HEK293 (cell line): ENCODE measurements around the gene ADIG.
A peak's percentile ranks its signal among the peaks of the same experiment; 100 is the strongest.

ENCODE experiments used
- CTCF ChIA-PET: fragments of 350-600 bp; formaldehyde crosslinking; extraction: SDS; loops from one replicate; lab custom pipeline; 2021; ENCODE audit warnings: antibody characterized with exemption; lab: Yijun Ruan, JAX
- POLR2A ChIA-PET: fragments of 300-600 bp; formaldehyde crosslinking; extraction: SDS; loops from one replicate; lab custom pipeline; 2020; ENCODE audit warnings: antibody characterized with exemption, inconsistent platforms; lab: Yijun Ruan, JAX
- H3K27ac ChIP-seq: fragments of 200-500 bp; sonication (Bioruptor generic); 2 replicates; pipeline ENCODE4 v1.5.1; 2014; ENCODE audit warnings: low read depth, low read length, control low read depth, inconsistent platforms; ENCODE audit errors: extremely low read depth
- H3K36me3 ChIP-seq, 2 experiments: fragments of 200-500 bp in 1 of 2; sonication (Bioruptor generic) in 1 of 2; 1 replicate in 1 of 2; 2 replicates in 1 of 2; pipeline ENCODE4 v1.5.1; 2014 to 2017; ENCODE audit warnings: inconsistent platforms in 2 of 2, low read length in 2 of 2; ENCODE audit not compliant: control insufficient read depth in 2 of 2, insufficient read depth in 1 of 2
- H3K4me1 ChIP-seq: fragments of 200-500 bp; sonication (Bioruptor generic); 2 replicates; pipeline ENCODE4 v1.5.1; 2014; ENCODE audit warnings: mild to moderate bottlenecking, low read length, inconsistent platforms; ENCODE audit not compliant: control insufficient read depth, insufficient read depth
- H3K4me3 ChIP-seq: 2 replicates; pipeline ENCODE4 v1.5.1; 2011; ENCODE audit warnings: low read depth, mild to moderate bottlenecking, control low read depth, low read length, moderate library complexity
- H3K9me3 ChIP-seq: fragments of 200-500 bp; sonication (Bioruptor generic); 2 replicates; pipeline ENCODE4 v1.5.1; 2014; ENCODE audit warnings: low read depth, low read length, inconsistent platforms; ENCODE audit not compliant: control insufficient read depth, insufficient read depth
- GLIS1 ChIP-seq: fragments of 450-650 bp; formaldehyde crosslinking; IDR thresholded peaks from 2 replicates; pipeline ENCODE4 v1.5.1; 2016; ENCODE audit warnings: missing biosample characterization, missing genetic modification characterization
- GLIS2 ChIP-seq: fragments of 450-650 bp; formaldehyde crosslinking; IDR thresholded peaks from 2 replicates; pipeline ENCODE4 v1.5.1; 2016; ENCODE audit warnings: missing biosample characterization, missing genetic modification characterization
- ZEB2 ChIP-seq: fragments of 450-650 bp; formaldehyde crosslinking; IDR thresholded peaks from 2 replicates; pipeline ENCODE4 v1.5.1; 2016; ENCODE audit warnings: missing biosample characterization, missing genetic modification characterization
- ZNF311 ChIP-seq: fragments of 450-650 bp; formaldehyde crosslinking; IDR thresholded peaks from 2 replicates; pipeline ENCODE4 v1.5.1; 2017; ENCODE audit warnings: missing biosample characterization, missing genetic modification characterization, borderline replicate concordance
- ZNF350 ChIP-seq: fragments of 450-650 bp; formaldehyde crosslinking; IDR thresholded peaks from 2 replicates; pipeline ENCODE4 v1.5.0; 2017; ENCODE audit warnings: missing biosample characterization, mild to moderate bottlenecking, missing genetic modification characterization
- ZNF548 ChIP-seq: fragments of 450-650 bp; formaldehyde crosslinking; IDR thresholded peaks from 2 replicates; pipeline ENCODE4 v1.5.1; 2016; ENCODE audit warnings: missing biosample characterization, missing genetic modification characterization
- TF ChIP-seq, protein P1 (sequence below): fragments of 450-650 bp; formaldehyde crosslinking; IDR thresholded peaks from 2 replicates; pipeline ENCODE4 v1.5.1; 2017; ENCODE audit warnings: missing biosample characterization, missing genetic modification characterization
- TF ChIP-seq, protein P2 (sequence below): fragments of 450-650 bp; formaldehyde crosslinking; IDR thresholded peaks from 2 replicates; pipeline ENCODE4 v1.5.1; 2016; ENCODE audit warnings: missing biosample characterization, missing genetic modification characterization
- TF ChIP-seq, protein P3 (sequence below): fragments of 450-650 bp; formaldehyde crosslinking; IDR thresholded peaks from 2 replicates; pipeline ENCODE4 v1.5.1; 2016; ENCODE audit warnings: missing biosample characterization, missing genetic modification characterization, borderline replicate concordance
- TF ChIP-seq, protein P4 (sequence below): fragments of 450-650 bp; formaldehyde crosslinking; IDR thresholded peaks from 2 replicates; pipeline ENCODE4 v1.5.1; 2017; ENCODE audit warnings: missing biosample characterization, missing genetic modification characterization
- TF ChIP-seq, protein P5 (sequence below): fragments of 450-650 bp; formaldehyde crosslinking; IDR thresholded peaks from 2 replicates; pipeline ENCODE4 v1.5.1; 2016; ENCODE audit warnings: missing biosample characterization, missing genetic modification characterization
- TF ChIP-seq, protein P6 (sequence below): fragments of 450-650 bp; formaldehyde crosslinking; conservative IDR thresholded peaks from 2 replicates; pipeline ENCODE4 v1.5.1; 2016; ENCODE audit warnings: low read depth, missing biosample characterization, missing genetic modification characterization

Gene ADIG

DNA sequence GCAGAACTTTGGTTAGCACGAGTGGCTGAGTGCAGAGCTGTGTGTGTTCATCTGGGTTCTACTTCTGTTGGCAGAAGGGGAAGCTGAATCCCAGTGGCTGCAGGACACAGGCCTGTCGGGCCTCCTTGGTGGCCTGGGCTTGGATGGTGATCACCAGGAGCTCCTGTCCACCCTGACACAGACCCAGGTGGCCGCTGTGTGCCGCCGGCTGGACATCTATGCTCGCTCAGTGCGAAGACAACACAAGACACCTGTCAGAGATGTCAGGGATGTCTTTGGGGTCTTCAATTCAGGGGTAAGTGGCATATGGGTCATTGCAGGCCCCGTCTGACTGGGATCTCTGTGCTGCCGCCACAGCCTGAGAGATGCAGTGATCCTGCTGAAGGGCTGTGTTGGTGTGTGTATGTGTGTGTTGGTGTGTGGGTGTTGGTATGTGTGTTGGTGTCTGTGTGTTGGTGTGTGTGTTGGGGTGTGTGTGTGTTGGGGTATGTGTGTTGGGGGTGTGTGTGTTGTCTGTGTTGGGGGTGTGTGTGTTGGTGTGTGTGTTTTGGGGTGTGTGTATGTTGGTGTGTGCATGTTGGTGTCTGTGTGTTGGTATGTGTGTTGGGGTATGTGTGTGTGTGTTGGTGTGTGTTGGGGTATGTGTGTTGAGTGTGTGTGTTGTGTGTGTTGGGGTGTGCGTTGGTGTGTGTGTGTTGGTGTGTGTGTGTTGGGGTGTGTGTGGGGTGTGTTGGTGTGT, 46.1 kb downstream of the ADIG start (continued):
- TF ChIP-seq, protein P1, sequence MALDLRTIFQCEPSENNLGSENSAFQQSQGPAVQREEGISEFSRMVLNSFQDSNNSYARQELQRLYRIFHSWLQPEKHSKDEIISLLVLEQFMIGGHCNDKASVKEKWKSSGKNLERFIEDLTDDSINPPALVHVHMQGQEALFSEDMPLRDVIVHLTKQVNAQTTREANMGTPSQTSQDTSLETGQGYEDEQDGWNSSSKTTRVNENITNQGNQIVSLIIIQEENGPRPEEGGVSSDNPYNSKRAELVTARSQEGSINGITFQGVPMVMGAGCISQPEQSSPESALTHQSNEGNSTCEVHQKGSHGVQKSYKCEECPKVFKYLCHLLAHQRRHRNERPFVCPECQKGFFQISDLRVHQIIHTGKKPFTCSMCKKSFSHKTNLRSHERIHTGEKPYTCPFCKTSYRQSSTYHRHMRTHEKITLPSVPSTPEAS (tag by site-specific recombination) = peak; percentile 66
- TF ChIP-seq GLIS2 (tag by site-specific recombination) (no peak), ZNF311 (tag by site-specific recombination) (no peak), ZNF548 (tag by site-specific recombination) (no peak), GLIS1 (tag by site-specific recombination) (no peak)
- TF ChIP-seq, protein P2, sequence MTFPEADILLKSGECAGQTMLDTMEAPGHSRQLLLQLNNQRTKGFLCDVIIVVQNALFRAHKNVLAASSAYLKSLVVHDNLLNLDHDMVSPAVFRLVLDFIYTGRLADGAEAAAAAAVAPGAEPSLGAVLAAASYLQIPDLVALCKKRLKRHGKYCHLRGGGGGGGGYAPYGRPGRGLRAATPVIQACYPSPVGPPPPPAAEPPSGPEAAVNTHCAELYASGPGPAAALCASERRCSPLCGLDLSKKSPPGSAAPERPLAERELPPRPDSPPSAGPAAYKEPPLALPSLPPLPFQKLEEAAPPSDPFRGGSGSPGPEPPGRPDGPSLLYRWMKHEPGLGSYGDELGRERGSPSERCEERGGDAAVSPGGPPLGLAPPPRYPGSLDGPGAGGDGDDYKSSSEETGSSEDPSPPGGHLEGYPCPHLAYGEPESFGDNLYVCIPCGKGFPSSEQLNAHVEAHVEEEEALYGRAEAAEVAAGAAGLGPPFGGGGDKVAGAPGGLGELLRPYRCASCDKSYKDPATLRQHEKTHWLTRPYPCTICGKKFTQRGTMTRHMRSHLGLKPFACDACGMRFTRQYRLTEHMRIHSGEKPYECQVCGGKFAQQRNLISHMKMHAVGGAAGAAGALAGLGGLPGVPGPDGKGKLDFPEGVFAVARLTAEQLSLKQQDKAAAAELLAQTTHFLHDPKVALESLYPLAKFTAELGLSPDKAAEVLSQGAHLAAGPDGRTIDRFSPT (tag by site-specific recombination) = no peak

GRCh38 chr20:38628580-38629470, 47.8 kb downstream of the ADIG start:
- Histone ChIP-seq H3K27ac (no peak overlapping the region), H3K9me3 (no peaks in the 10 kb centered on the region), H3K4me3 (no peak overlapping the region), H3K4me1 (no peaks in the 10 kb centered on the region), H3K36me3 (no peaks in the 10 kb centered on the region)
- TF ChIP-seq, protein P3, sequence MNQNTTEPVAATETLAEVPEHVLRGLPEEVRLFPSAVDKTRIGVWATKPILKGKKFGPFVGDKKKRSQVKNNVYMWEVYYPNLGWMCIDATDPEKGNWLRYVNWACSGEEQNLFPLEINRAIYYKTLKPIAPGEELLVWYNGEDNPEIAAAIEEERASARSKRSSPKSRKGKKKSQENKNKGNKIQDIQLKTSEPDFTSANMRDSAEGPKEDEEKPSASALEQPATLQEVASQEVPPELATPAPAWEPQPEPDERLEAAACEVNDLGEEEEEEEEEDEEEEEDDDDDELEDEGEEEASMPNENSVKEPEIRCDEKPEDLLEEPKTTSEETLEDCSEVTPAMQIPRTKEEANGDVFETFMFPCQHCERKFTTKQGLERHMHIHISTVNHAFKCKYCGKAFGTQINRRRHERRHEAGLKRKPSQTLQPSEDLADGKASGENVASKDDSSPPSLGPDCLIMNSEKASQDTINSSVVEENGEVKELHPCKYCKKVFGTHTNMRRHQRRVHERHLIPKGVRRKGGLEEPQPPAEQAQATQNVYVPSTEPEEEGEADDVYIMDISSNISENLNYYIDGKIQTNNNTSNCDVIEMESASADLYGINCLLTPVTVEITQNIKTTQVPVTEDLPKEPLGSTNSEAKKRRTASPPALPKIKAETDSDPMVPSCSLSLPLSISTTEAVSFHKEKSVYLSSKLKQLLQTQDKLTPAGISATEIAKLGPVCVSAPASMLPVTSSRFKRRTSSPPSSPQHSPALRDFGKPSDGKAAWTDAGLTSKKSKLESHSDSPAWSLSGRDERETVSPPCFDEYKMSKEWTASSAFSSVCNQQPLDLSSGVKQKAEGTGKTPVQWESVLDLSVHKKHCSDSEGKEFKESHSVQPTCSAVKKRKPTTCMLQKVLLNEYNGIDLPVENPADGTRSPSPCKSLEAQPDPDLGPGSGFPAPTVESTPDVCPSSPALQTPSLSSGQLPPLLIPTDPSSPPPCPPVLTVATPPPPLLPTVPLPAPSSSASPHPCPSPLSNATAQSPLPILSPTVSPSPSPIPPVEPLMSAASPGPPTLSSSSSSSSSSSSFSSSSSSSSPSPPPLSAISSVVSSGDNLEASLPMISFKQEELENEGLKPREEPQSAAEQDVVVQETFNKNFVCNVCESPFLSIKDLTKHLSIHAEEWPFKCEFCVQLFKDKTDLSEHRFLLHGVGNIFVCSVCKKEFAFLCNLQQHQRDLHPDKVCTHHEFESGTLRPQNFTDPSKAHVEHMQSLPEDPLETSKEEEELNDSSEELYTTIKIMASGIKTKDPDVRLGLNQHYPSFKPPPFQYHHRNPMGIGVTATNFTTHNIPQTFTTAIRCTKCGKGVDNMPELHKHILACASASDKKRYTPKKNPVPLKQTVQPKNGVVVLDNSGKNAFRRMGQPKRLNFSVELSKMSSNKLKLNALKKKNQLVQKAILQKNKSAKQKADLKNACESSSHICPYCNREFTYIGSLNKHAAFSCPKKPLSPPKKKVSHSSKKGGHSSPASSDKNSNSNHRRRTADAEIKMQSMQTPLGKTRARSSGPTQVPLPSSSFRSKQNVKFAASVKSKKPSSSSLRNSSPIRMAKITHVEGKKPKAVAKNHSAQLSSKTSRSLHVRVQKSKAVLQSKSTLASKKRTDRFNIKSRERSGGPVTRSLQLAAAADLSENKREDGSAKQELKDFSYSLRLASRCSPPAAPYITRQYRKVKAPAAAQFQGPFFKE (tag by site-specific recombination) = no peak
- TF ChIP-seq ZEB2 (tag by site-specific recombination) (no peak), ZNF350 (no peak)
- TF ChIP-seq, protein P4, sequence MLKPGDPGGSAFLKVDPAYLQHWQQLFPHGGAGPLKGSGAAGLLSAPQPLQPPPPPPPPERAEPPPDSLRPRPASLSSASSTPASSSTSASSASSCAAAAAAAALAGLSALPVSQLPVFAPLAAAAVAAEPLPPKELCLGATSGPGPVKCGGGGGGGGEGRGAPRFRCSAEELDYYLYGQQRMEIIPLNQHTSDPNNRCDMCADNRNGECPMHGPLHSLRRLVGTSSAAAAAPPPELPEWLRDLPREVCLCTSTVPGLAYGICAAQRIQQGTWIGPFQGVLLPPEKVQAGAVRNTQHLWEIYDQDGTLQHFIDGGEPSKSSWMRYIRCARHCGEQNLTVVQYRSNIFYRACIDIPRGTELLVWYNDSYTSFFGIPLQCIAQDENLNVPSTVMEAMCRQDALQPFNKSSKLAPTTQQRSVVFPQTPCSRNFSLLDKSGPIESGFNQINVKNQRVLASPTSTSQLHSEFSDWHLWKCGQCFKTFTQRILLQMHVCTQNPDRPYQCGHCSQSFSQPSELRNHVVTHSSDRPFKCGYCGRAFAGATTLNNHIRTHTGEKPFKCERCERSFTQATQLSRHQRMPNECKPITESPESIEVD (tag by site-specific recombination) = no peak
- TF ChIP-seq, protein P5, sequence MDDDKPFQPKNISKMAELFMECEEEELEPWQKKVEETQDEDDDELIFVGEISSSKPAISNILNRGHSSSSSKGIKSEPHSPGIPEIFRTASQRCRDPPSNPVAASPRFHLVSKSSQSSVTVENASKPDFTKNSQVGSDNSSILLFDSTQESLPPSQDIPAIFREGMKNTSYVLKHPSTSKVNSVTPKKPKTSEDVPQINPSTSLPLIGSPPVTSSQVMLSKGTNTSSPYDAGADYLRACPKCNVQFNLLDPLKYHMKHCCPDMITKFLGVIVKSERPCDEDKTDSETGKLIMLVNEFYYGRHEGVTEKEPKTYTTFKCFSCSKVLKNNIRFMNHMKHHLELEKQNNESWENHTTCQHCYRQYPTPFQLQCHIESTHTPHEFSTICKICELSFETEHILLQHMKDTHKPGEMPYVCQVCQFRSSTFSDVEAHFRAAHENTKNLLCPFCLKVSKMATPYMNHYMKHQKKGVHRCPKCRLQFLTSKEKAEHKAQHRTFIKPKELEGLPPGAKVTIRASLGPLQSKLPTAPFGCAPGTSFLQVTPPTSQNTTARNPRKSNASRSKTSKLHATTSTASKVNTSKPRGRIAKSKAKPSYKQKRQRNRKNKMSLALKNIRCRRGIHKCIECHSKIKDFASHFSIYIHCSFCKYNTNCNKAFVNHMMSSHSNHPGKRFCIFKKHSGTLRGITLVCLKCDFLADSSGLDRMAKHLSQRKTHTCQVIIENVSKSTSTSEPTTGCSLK (tag by site-specific recombination) = no peak
- TF ChIP-seq, protein P6, sequence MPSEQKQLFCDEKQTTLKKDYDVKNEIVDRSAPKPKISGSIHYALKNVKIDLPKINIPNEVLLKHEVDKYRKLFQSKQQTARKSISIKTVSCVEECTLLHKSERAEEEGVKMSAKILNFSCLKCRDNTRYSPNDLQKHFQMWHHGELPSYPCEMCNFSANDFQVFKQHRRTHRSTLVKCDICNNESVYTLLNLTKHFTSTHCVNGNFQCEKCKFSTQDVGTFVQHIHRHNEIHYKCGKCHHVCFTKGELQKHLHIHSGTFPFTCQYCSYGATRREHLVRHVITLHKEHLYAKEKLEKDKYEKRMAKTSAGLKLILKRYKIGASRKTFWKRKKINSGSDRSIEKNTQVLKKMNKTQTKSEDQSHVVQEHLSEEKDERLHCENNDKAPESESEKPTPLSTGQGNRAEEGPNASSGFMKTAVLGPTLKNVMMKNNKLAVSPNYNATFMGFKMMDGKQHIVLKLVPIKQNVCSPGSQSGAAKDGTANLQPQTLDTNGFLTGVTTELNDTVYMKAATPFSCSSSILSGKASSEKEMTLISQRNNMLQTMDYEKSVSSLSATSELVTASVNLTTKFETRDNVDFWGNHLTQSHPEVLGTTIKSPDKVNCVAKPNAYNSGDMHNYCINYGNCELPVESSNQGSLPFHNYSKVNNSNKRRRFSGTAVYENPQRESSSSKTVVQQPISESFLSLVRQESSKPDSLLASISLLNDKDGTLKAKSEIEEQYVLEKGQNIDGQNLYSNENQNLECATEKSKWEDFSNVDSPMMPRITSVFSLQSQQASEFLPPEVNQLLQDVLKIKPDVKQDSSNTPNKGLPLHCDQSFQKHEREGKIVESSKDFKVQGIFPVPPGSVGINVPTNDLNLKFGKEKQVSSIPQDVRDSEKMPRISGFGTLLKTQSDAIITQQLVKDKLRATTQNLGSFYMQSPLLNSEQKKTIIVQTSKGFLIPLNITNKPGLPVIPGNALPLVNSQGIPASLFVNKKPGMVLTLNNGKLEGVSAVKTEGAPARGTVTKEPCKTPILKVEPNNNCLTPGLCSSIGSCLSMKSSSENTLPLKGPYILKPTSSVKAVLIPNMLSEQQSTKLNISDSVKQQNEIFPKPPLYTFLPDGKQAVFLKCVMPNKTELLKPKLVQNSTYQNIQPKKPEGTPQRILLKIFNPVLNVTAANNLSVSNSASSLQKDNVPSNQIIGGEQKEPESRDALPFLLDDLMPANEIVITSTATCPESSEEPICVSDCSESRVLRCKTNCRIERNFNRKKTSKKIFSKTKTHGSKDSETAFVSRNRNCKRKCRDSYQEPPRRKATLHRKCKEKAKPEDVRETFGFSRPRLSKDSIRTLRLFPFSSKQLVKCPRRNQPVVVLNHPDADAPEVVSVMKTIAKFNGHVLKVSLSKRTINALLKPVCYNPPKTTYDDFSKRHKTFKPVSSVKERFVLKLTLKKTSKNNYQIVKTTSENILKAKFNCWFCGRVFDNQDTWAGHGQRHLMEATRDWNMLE (tag by site-specific recombination) = 0 out of 2 replicates have a peak, but pooled peaks have one; percentile 23
- ChIA-PET CTCF (interaction anchor here (0.7 to 1.6 kb wide), 4 partner anchors 14 to 29 kb away, joined by 3 to 6 read pairs (median 4); no protein-coding TSS in a partner anchor), POLR2A (no interaction called here)
